Smooth muscle cell (in vitro differentiated cells): ENCODE results near the gene RAPGEF2. TPM values are rescaled to one million over a fixed set of nuclear protein-coding genes. Genes with fewer than 3 reads are reported as not detected.
A peak's percentile ranks its signal among the peaks of the same experiment; 100 is the strongest.

ENCODE experiments used
- DNase-seq: peaks from one replicate; lab custom pipeline; 2025; ENCODE audit not compliant: unreplicated experiment; lab: John Stamatoyannopoulos, UW
- H2AFZ ChIP-seq: fragments of 200-600 bp; sonication (generic); 2 replicates; pipeline ENCODE4 v1.6.0; 2016; ENCODE audit warnings: antibody characterized with exemption, low read depth, mild to moderate bottlenecking
- H3F3A ChIP-seq: fragments of 200-600 bp; sonication (generic); 2 replicates; pipeline ENCODE4 v1.6.0; 2017; ENCODE audit warnings: antibody characterized with exemption, low read depth
- H3K27ac ChIP-seq: fragments of 200-600 bp; sonication (generic); 2 replicates; pipeline ENCODE4 v1.5.1; 2016; ENCODE audit warnings: low read depth, mild to moderate bottlenecking
- H3K27me3 ChIP-seq: fragments of 200-600 bp; sonication (generic); 2 replicates; pipeline ENCODE4 v1.6.1; 2016; ENCODE audit warnings: low read depth, mild to moderate bottlenecking
- H3K36me3 ChIP-seq: fragments of 200-600 bp; sonication (generic); 2 replicates; pipeline ENCODE4 v1.5.1; 2016; ENCODE audit warnings: low read depth
- H3K4me1 ChIP-seq: fragments of 200-600 bp; sonication (generic); 2 replicates; pipeline ENCODE4 v1.5.1; 2016; ENCODE audit warnings: low read depth
- H3K4me2 ChIP-seq: fragments of 200-600 bp; sonication (generic); 2 replicates; pipeline ENCODE4 v1.6.0; 2016; ENCODE audit warnings: mild to moderate bottlenecking
- H3K4me3 ChIP-seq: fragments of 200-600 bp; sonication (generic); 2 replicates; pipeline ENCODE4 v1.5.1; 2016; ENCODE audit warnings: mild to moderate bottlenecking
- H3K79me2 ChIP-seq: fragments of 200-600 bp; sonication (generic); 2 replicates; pipeline ENCODE4 v1.6.0; 2016; ENCODE audit warnings: low read depth, mild to moderate bottlenecking
- H3K9ac ChIP-seq: fragments of 200-600 bp; sonication (generic); 2 replicates; pipeline ENCODE4 v1.6.0; 2016; ENCODE audit warnings: low read depth
- H3K9me3 ChIP-seq: fragments of 200-600 bp; sonication (generic); replicated peaks from 2 replicates; pipeline ENCODE4 v1.5.1; 2016; ENCODE audit warnings: low read depth
- H4K20me1 ChIP-seq: fragments of 200-600 bp; sonication (generic); 2 replicates; pipeline ENCODE4 v1.6.0; 2016; ENCODE audit warnings: low read depth
- CTCF ChIP-seq: fragments of 200-600 bp; sonication (generic); IDR thresholded peaks from 2 replicates; pipeline ENCODE4 v1.5.1; 2017; ENCODE audit warnings: borderline replicate concordance, mild to moderate bottlenecking, antibody characterized with exemption; ENCODE audit not compliant: insufficient read depth, poor library complexity, severe bottlenecking
- whole genome bisulfite sequencing: methylation state at CpG from one replicate; pipeline ENCODE4 v1.1.7; 2016; ENCODE audit warnings: low lambda C conversion rate; 5-methylcytosine and 5-hydroxymethylcytosine counted together
- polyA plus RNA-seq: library from polyadenylated mRNA; unstranded; fragments of >200 nt; fragmentation: Nextera tagmentation; extraction: Ambion mirVana; gene quantifications from 2 replicates; pipeline ENCODE4 v1.2.1, GENCODE V29; 2016
- total RNA-seq: library from RNA; depleted of rRNA; stranded (reverse); fragments of >200 nt; gene quantifications from 2 replicates; pipeline ENCODE4 v1.2.3, GENCODE V29; 2014

The RAPGEF2 gene
- total and polyA plus RNA-seq, 2 experiments from 2014 or later, result 7.4 to 44.7 TPM

- Histone ChIP-seq H3K27ac (peak overlapping the region; percentile 79), H3F3A (no peaks in the 10 kb centered on the region), H4K20me1 (no peaks in the 10 kb centered on the region), H3K27me3 (no peaks in the 10 kb centered on the region), H3K79me2 (peaks cover 27% of the 10 kb centered on the region), H3K4me2 (no peak overlapping the region), H3K4me1 (no peaks in the 10 kb centered on the region), H2AFZ (no peak overlapping the region), H3K9ac (no peak overlapping the region), H3K9me3 (no peaks in the 10 kb centered on the region), H3K4me3 (no peak overlapping the region), H3K36me3 (no peaks in the 10 kb centered on the region)
- TF ChIP-seq CTCF, result no peak
- 100% methylated on average over 3 of the region's 3 CpGs for WGBS
- DNase-seq, result no peak
Observed at GRCh38 chr4:159289682-159290081, 186.8 kb downstream of the RAPGEF2 start.

GRCh38 chr4:159290321-159291030, 187.6 kb downstream of the RAPGEF2 start:
- Histone ChIP-seq H4K20me1 (no peaks in the 10 kb centered on the region), H3K27ac (peak overlapping the region; percentile 79), H3K27me3 (no peaks in the 10 kb centered on the region), H3K4me3 (no peak overlapping the region), H3K36me3 (no peaks in the 10 kb centered on the region), H3K4me1 (no peaks in the 10 kb centered on the region), H3K4me2 (no peak overlapping the region), H2AFZ (no peak overlapping the region), H3K9me3 (no peaks in the 10 kb centered on the region), H3K79me2 (peaks cover 27% of the 10 kb centered on the region), H3K9ac (no peak overlapping the region), H3F3A (no peaks in the 10 kb centered on the region)
- no peak for DNase-seq
- no peak for TF ChIP-seq CTCF
- 47% methylated on average over 2 of the region's 2 CpGs for WGBS

GRCh38 chr4:159291176-159291575, 188.3 kb downstream of the RAPGEF2 start:
- 84% methylated on average over 3 of the region's 3 CpGs for WGBS
- Histone ChIP-seq H4K20me1 (no peaks in the 10 kb centered on the region), H3K79me2 (peaks cover 27% of the 10 kb centered on the region), H3K4me3 (no peak overlapping the region), H3K27ac (peak overlapping the region; percentile 79), H3K27me3 (no peaks in the 10 kb centered on the region), H3K36me3 (no peaks in the 10 kb centered on the region), H3K9ac (no peak overlapping the region), H3F3A (no peaks in the 10 kb centered on the region), H2AFZ (no peak overlapping the region), H3K4me1 (no peaks in the 10 kb centered on the region), H3K9me3 (no peaks in the 10 kb centered on the region), H3K4me2 (no peak overlapping the region)
- no peak for TF ChIP-seq CTCF
- no peak for DNase-seq
